Left ventricle myocardium inferior (tissue), 1 donor: ENCODE data around the gene CCK. TPM values are rescaled to one million over a fixed set of nuclear protein-coding genes. Genes with fewer than 3 reads are reported as not detected.

ENCODE experiments used
- DNase-seq: peaks from one replicate; pipeline ENCODE4 v3.0.0-alpha.2; 2020
- H3K27ac ChIP-seq: fragments of 200-600 bp; replicated peaks from 2 replicates; pipeline ENCODE4 v1.8.0; 2021
- H3K27me3 ChIP-seq: fragments of 200-600 bp; 2 replicates; pipeline ENCODE4 v1.8.0; 2021; ENCODE audit warnings: low read depth
- H3K36me3 ChIP-seq: fragments of 200-600 bp; 2 replicates; pipeline ENCODE4 v1.8.0; 2021
- H3K4me1 ChIP-seq: fragments of 200-600 bp; 2 replicates; pipeline ENCODE4 v1.8.0; 2021
- H3K4me3 ChIP-seq: fragments of 200-600 bp; 2 replicates; pipeline ENCODE4 v1.8.0; 2021; ENCODE audit warnings: mild to moderate bottlenecking, moderate library complexity
- H3K9me3 ChIP-seq: fragments of 200-600 bp; replicated peaks from 2 replicates; pipeline ENCODE4 v1.8.0; 2021
- CTCF ChIP-seq: fragments of 200-600 bp; IDR thresholded peaks from 2 replicates; pipeline ENCODE4 v1.8.0; 2021; ENCODE audit warnings: antibody characterized with exemption, mild to moderate bottlenecking, borderline replicate concordance
- intact Hi-C: fragments of 100-400 bp; cut with micrococcal nuclease; formaldehyde crosslinking; loops from one replicate; pipeline ENCODE4 v1.11.0; 2022
- total RNA-seq: library from RNA; stranded (reverse); fragmentation: NEBNext Ultra II Directional; extraction: Animal tissue kit (Norgen Biotek cat#: 25700); gene quantifications from one replicate; pipeline ENCODE4 v1.2.1, GENCODE V29; 2021
- donor health status: DM: no; HTN: yes; CAD: no; lungs with severe emphysema.

Gene CCK
- total RNA-seq, 1 donor from 2014 or later = not detected

GRCh38 chr3:42250761-42251160 is 15.2 kb downstream of the CCK start:
- Histone ChIP-seq H3K36me3 (no peaks in the 10 kb centered on the region), H3K4me3 (no peak overlapping the region), H3K27ac (no peak overlapping the region), H3K9me3 (no peaks in the 10 kb centered on the region), H3K4me1 (no peaks in the 10 kb centered on the region), H3K27me3 (peaks cover 45% of the 10 kb centered on the region)
- no peak for DNase-seq
- no peak for TF ChIP-seq CTCF
- intact Hi-C loops = no loop called here

- Histone ChIP-seq H3K27me3 (peaks cover 29% of the 10 kb centered on the region), H3K9me3 (no peaks in the 10 kb centered on the region), H3K27ac (no peak overlapping the region), H3K4me3 (no peak overlapping the region), H3K36me3 (no peaks in the 10 kb centered on the region), H3K4me1 (no peaks in the 10 kb centered on the region)
- TF ChIP-seq CTCF = peak; percentile 78
- DNase-seq = peak; percentile 19
- intact Hi-C loops = loop anchor here (5.0 kb wide), 1 partner anchor 195 kb away; no protein-coding TSS in a partner anchor
These were observed 18.4 kb downstream of the CCK start for GRCh38 chr3:42247576-42248027.

GRCh38 chr3:42246091-42246490 is 19.9 kb downstream of the CCK start:
- no peaks in the 10 kb centered on the region for H3K36me3 ChIP-seq
- H3K27me3 ChIP-seq = peaks cover 24% of the 10 kb centered on the region
- H3K4me3 ChIP-seq = no peak overlapping the region
- DNase-seq = no peak
- H3K9me3 ChIP-seq = no peaks in the 10 kb centered on the region
- TF ChIP-seq CTCF = no peak
- H3K27ac ChIP-seq = no peak overlapping the region
- intact Hi-C loops = loop anchor here (5.0 kb wide), 1 partner anchor 196 kb away; no protein-coding TSS in a partner anchor
- H3K4me1 ChIP-seq = no peaks in the 10 kb centered on the region

GRCh38 chr3:42236611-42237010 is 29.4 kb downstream of the CCK start:
- H3K4me1 ChIP-seq = no peaks in the 10 kb centered on the region
- no peaks in the 10 kb centered on the region for H3K36me3 ChIP-seq
- no peak for TF ChIP-seq CTCF
- intact Hi-C loops = no loop called here
- no peak overlapping the region for H3K27ac ChIP-seq
- H3K27me3 ChIP-seq = peaks cover 15% of the 10 kb centered on the region
- H3K4me3 ChIP-seq = no peak overlapping the region
- H3K9me3 ChIP-seq = peaks cover 22% of the 10 kb centered on the region
- DNase-seq = no peak

GRCh38 chr3:42235532-42235931 is 30.5 kb downstream of the CCK start:
- no peak overlapping the region for H3K4me3 ChIP-seq
- TF ChIP-seq CTCF = no peak
- intact Hi-C loops = no loop called here
- H3K27me3 ChIP-seq = peaks cover 15% of the 10 kb centered on the region
- no peak overlapping the region for H3K27ac ChIP-seq
- no peak for DNase-seq
- no peaks in the 10 kb centered on the region for H3K4me1 ChIP-seq
- H3K36me3 ChIP-seq = no peaks in the 10 kb centered on the region
- peaks cover 22% of the 10 kb centered on the region for H3K9me3 ChIP-seq

GRCh38 chr3:42230860-42231259 is 35.1 kb downstream of the CCK start:
- Histone ChIP-seq H3K27ac (no peak overlapping the region), H3K27me3 (peaks cover 8% of the 10 kb centered on the region), H3K4me1 (peaks cover 11% of the 10 kb centered on the region), H3K9me3 (no peaks in the 10 kb centered on the region), H3K36me3 (peaks cover 4% of the 10 kb centered on the region), H3K4me3 (no peak overlapping the region)
- DNase-seq = no peak
- intact Hi-C loops = no loop called here
- TF ChIP-seq CTCF = no peak
